ENCODE measurements around the gene C20orf204.

The C20orf204 gene

DNA sequence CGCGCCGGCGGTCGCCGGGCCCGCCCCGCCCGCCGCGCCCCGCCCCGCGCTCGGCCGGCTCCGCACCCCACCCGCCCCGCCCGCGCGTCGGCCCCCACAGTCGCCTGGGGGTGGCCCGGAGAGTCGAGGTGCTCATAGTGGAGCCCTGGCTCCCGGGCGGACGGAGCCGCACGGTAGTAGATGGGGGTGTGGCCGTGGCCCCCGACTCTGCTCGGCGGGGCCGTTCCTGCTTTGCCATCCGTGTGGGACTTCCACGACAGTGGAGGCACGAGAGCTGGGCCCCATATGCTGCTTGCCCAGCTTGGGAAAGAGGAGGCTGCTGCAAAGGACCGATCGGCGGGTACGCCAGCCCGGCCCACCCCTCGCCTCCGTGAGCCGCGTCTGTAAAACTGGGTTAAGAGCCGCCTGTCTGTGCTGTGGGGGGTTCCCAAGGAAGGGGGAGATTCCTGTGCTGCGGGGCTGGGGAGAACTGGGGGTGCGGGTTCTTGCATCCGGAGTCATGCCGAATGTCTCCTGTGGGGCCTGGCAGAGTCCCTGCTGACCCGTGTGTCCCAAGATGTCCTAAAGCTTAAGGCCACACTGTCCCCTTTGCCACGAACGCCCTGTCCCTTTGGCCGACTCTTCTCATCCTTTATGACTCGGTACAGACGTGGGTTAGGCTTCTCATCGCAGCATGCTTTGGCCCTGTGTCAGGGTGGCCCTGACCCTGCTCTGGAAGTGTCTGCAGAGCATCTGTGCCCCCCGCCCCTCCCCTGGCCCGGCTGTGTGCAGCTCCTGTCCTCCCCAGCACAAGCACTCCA lies 44.2 kb downstream of the C20orf204 start, which contains the start of gene OPRL1:
OPRL1 (plus strand) TSS at position 70 of the 800 bp plus-strand sequence. CDS start 12,639 bp downstream, outside the sequence.
- Histone ChIP-seq H3K36me3 (0 out of 2 replicates have a peak, but pooled peaks cover under 1% of the 10 kb centered on the region), H4K20me1 (peaks cover 15% of the 10 kb centered on the region), H3K4me2 (peak within 1 kb of the TSS; percentile 99), H3K27me3 (peaks cover 24% of the 10 kb centered on the region), H3K9ac (peak within 1 kb of the TSS; percentile 92), H3K27ac (peak within 1 kb of the TSS; percentile 96), H3K4me3 (peak within 1 kb of the TSS; percentile 86), H3K4me1 (peaks cover 83% of the 10 kb centered on the region), H3K9me3 (no peaks in the 10 kb centered on the region)
- TF ChIP-seq Cebpa-rat (IDR thresholded peaks at IDR 0.05): no peak

DNA sequence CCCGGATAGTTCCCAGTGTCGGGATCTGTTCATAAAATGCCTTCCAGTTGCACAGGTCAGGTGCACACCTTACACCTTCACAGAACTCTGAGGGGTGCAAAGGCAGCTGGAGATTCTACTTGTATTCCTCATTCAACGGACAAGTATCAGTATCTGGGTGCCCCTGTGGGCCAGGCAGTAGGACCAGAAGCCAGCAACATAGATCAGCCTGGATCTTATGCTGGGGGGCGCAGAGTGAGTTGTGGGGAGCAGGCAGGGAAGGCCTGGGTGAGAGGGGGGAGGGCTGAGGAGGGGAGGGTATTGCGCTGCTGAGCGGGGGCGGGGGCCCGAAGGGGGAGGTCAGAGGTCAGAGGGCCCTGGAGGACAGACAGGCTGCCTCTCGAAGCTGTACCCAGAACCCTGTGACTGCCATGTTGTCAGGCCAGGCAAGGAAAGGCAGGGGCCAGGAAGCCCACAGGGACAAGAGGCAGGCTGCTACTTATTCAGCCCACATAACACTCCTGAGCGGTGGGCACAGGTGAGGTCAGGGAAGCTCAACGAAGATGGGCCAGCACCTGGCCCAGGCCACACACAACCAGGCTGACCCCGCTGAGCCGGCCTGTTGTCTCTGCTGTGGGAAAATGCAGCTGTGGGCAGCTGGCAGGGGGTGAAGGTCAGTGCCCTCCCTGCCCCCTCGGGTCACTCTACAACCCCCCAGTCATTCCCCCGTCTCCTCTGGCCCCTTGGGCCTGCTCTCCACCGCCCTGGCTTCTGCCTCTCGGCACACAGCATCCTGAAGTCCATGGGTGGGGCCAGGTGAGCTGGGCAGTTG lies 45.0 kb downstream of the C20orf204 start:
- H3K4me2 ChIP-seq: peak overlapping the region; percentile 99
- no peak for TF ChIP-seq Cebpa-rat (IDR thresholded peaks at IDR 0.05)
- peaks cover 75% of the 10 kb centered on the region for H3K4me1 ChIP-seq
- H3K36me3 ChIP-seq: no peaks in the 10 kb centered on the region
- H3K9me3 ChIP-seq: peaks cover 3% of the 10 kb centered on the region; the same call in 1 of the 2 replicates
- H3K4me3 ChIP-seq: peak overlapping the region; percentile 86
- peak overlapping the region; percentile 73 for H3K9ac ChIP-seq
- H3K27ac ChIP-seq: peak overlapping the region; percentile 96
- peaks cover 32% of the 10 kb centered on the region for H3K27me3 ChIP-seq
- peaks cover 21% of the 10 kb centered on the region for H4K20me1 ChIP-seq

DNA sequence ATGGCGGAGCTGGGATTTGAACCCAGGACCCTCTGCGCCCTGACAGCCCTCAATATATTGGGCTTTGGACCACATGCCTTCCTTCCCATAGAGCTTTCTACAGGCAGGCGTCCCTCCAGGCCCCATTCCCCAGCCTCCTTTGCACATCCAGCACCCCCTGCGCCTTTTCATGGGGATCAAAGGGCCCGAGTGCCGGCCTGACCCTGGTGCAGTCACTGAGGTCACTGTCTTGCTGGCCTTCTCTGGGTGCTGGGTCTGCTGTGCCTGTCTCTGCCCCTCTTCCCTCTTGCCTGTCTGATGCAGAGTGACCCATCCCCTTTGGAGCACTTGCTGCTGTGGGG lies 45.6 kb downstream of the C20orf204 start:
- Histone ChIP-seq H4K20me1 (peaks cover 21% of the 10 kb centered on the region), H3K4me3 (no peak overlapping the region), H3K9ac (peak overlapping the region; percentile 55; the same call in 1 of the 2 replicates), H3K4me1 (peaks cover 69% of the 10 kb centered on the region), H3K9me3 (peaks cover 9% of the 10 kb centered on the region), H3K27ac (peak overlapping the region; percentile 44; the same call in 1 of the 2 replicates), H3K27me3 (peaks cover 35% of the 10 kb centered on the region), H3K36me3 (no peaks in the 10 kb centered on the region), H3K4me2 (peak overlapping the region; percentile 99)
- no peak for TF ChIP-seq Cebpa-rat (IDR thresholded peaks at IDR 0.05)

DNA sequence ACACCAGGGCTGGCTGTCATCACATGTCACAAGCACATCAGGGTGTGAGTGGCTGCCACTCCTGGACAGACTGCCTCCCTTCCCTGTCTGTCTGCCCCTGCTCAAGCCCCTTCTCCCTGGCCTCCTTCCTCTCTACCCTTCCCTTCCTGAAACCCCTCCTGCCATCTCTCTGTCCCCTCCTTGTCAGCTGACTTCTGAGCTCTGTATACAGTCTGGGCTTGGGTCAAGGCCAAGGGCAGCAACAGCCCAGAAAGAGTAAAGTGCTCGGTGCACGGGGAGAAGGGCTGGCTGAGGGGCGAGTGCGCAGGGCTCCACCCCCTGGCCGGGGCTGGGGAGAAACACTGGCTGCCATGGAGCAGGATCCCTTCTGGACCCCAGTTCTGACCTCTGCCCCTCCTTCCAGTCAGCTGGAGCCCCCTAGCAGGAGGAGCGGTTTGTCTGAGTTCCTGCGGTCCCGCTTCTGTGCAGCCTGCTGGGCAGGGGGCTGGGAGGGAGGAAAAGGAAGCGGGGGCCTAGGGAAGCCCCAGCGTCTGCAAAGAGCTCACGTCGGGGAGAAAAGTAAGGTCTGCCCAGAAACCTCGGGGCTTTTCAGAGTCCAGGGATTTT lies 46.2 kb downstream of the C20orf204 start:
- Histone ChIP-seq H3K4me1 (peaks cover 62% of the 10 kb centered on the region), H3K4me3 (peak overlapping the region; percentile 73), H3K36me3 (no peaks in the 10 kb centered on the region), H3K27ac (peak overlapping the region; percentile 58; the same call in 1 of the 2 replicates), H3K9me3 (peaks cover 14% of the 10 kb centered on the region), H3K9ac (peak overlapping the region; percentile 55), H4K20me1 (peaks cover 21% of the 10 kb centered on the region), H3K4me2 (peak overlapping the region; percentile 99), H3K27me3 (peaks cover 35% of the 10 kb centered on the region)
- TF ChIP-seq Cebpa-rat (IDR thresholded peaks at IDR 0.05): no peak

DNA sequence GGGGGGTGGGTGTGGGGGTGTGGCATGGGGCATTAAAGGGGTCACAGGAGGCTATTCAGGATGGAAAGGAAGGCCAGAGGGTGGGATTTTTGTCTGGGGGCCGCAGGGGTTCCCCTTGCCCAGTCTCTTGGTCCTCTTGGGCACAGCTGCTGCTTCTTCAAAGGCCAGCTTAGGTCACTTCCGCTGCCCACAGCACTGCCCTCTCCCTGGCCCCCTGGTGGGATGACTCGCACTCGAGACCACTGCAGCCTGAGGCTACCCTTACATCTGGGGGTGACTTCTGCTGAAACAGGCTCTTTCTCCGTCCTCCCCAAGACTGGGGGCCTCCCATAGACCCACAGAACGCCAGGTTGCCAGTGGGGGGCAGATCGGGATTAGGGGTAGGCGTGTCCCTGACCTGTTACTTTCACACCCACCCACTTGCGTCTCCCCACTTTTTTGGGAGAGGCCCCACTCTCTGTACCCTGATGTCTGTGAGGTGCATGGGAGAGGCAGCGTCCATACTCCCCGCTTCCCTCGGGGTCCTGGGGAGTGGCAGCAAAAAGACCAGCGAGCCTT lies 46.9 kb downstream of the C20orf204 start:
- Histone ChIP-seq H3K9ac (peak overlapping the region; percentile 55; the same call in 1 of the 2 replicates), H3K9me3 (peaks cover 20% of the 10 kb centered on the region), H3K36me3 (no peaks in the 10 kb centered on the region), H3K27ac (peak overlapping the region; percentile 30; the same call in 1 of the 2 replicates), H3K4me1 (peaks cover 56% of the 10 kb centered on the region), H4K20me1 (peaks cover 21% of the 10 kb centered on the region), H3K27me3 (peaks cover 37% of the 10 kb centered on the region), H3K4me3 (peak overlapping the region; percentile 73), H3K4me2 (peak overlapping the region; percentile 99)
- TF ChIP-seq Cebpa-rat (IDR thresholded peaks at IDR 0.05): no peak

DNA sequence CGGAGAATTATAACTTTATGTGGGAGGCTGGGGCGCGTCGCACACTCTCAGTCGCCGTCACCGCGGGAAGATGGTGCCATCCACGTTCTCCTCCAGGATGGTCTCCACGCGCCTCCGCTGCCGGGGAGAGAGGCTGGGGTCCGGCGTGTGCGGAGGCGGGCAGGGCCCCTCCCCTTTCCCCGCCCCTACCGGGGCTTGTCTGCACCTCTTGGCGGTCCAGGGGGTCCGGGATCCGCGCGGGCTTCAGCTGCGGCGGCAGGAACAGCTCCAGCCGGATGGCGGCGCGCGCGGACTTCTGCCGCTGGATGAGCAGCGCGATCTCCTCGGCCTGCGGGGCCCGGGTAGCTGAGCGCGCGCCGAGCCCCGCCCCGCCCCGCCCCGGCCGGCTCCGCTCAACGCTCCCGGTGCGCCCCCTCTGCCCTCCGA lies 47.4 kb downstream of the C20orf204 start:
- Histone ChIP-seq H4K20me1 (peaks cover 23% of the 10 kb centered on the region), H3K27me3 (peaks cover 42% of the 10 kb centered on the region), H3K4me2 (peak overlapping the region; percentile 99), H3K9ac (peak overlapping the region; percentile 66), H3K27ac (peak overlapping the region; percentile 38; the same call in 1 of the 2 replicates), H3K4me1 (peaks cover 52% of the 10 kb centered on the region), H3K4me3 (peak overlapping the region; percentile 73), H3K9me3 (peaks cover 24% of the 10 kb centered on the region), H3K36me3 (no peaks in the 10 kb centered on the region)
- no peak for TF ChIP-seq Cebpa-rat (IDR thresholded peaks at IDR 0.05)

DNA sequence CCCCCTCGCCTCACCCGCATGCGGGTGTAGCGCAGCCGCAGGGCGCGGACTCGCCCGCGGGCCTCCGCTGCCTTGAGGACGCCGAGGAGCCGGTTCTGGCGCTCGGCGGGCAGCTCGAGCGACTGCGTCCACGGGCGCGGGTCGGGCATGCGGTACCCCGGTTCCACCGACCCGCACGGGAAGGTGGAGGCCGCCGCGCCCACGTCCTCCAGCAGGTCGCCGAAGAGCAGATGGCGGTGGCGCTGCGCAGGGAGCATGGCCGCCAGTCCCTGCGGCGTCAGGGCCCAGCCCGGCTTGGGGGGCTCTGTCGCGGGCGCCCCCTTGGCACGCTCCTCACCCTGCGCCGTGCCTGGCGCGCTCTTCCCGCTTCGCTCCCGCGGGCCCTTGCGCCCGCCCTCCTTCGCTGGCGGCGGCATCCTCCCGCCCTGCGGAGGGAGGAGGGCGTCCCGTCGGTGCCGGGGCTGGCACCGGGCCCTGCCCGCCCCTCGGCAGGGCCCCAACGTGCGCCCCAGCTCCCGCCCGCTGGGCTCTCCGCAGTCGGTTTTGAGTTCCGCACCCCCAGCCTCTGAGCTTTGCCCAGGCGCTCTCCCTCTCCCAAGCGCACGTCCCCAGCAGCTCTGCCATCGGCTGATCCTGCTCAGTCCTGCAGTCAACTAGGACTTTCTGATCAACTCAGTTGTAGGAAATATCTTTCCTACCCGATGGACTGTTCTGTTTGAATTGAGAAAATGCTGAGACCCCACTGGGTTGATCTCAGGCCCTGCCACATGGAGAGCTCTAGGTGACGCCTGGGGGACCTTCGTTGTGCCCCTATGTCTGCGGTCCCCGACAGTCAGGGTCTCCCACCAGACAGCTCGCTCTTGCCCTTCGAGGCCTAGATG lies 48.1 kb downstream of the C20orf204 start, which contains the start of gene LKAAEAR1:
LKAAEAR1 (minus strand) TSS at position 595 of the 881 bp plus-strand sequence; CDS start at position 416, 179 bp downstream.
- H3K4me3 ChIP-seq: peak within 1 kb of the TSS; percentile 73
- no peaks in the 10 kb centered on the region for H3K36me3 ChIP-seq
- H4K20me1 ChIP-seq: peaks cover 29% of the 10 kb centered on the region
- peak within 1 kb of the TSS; percentile 38; the same call in 1 of the 2 replicates for H3K27ac ChIP-seq
- H3K9ac ChIP-seq: peak within 1 kb of the TSS; percentile 66
- peaks cover 47% of the 10 kb centered on the region for H3K27me3 ChIP-seq
- peak within 1 kb of the TSS; percentile 99 for H3K4me2 ChIP-seq
- H3K4me1 ChIP-seq: peaks cover 46% of the 10 kb centered on the region
- TF ChIP-seq Cebpa-rat (IDR thresholded peaks at IDR 0.05): no peak
- peaks cover 25% of the 10 kb centered on the region for H3K9me3 ChIP-seq

DNA sequence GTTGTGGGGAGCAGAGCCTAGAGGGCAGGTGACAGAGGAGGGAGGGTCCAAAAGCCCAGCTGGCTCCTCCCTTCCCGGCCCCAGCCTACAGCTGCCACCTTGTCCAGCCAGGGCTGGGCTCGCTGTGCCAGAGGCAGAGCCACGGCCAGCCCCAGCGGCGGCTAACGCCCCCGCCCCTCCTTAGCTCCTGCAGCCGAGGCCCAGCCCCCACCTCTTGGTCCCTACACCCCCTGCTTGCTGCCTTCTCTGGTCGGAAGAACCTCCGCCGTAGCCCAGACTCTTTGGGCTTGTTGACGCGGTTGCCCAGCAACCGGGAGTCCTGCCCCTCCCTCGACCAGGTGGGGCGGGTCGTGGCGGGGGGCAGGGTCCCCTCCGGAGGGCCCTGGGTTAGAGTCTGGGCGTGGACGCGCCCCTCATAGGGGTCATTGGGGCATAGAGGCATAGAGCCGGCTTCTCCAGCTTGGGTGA lies 48.7 kb downstream of the C20orf204 start:
- Histone ChIP-seq H3K27ac (no peak overlapping the region), H3K9ac (no peak overlapping the region), H3K4me2 (peak overlapping the region; percentile 99), H3K36me3 (no peaks in the 10 kb centered on the region), H3K4me3 (0 out of 2 replicates have a peak overlapping the region, but pooled peaks have one; percentile 73), H3K4me1 (peaks cover 45% of the 10 kb centered on the region), H4K20me1 (peaks cover 36% of the 10 kb centered on the region), H3K27me3 (peaks cover 54% of the 10 kb centered on the region), H3K9me3 (peaks cover 25% of the 10 kb centered on the region)
- no peak for TF ChIP-seq Cebpa-rat (IDR thresholded peaks at IDR 0.05)
